Esophagus squamous epithelium (tissue), 5 donors: ENCODE data around the gene BORCS8. TPM values are rescaled to one million over a fixed set of nuclear protein-coding genes. Genes with fewer than 3 reads are reported as not detected.

ENCODE experiments used
- DNase-seq: peaks from one replicate; lab custom pipeline; 2025; lab: John Stamatoyannopoulos, UW
- H3K27ac ChIP-seq, 4 donors: fragments of 200-600 bp; sonication (generic); one replicate each; pipeline ENCODE4 v1.5.1; 2016 to 2019; ENCODE audit warnings: mild to moderate bottlenecking in 1 of 4
- H3K27me3 ChIP-seq, 4 donors: fragments of 200-600 bp; sonication (generic); 1 replicate in 3 of 4; 2 replicates in 1 of 4; pipeline versions ENCODE4 v1.5.1 to v1.6.0; 2017 to 2021; ENCODE audit warnings: antibody characterized with exemption in 1 of 4
- H3K36me3 ChIP-seq, 3 donors: fragments of 200-600 bp; sonication (generic); one replicate each; pipeline ENCODE4 v1.5.1; 2016 to 2019
- H3K4me1 ChIP-seq, 3 donors: fragments of 200-600 bp; sonication (generic); one replicate each; pipeline ENCODE4 v1.5.1; 2017 to 2019
- H3K4me3 ChIP-seq, 4 donors: fragments of 200-600 bp; sonication (generic); 1 replicate in 3 of 4; 2 replicates in 1 of 4; pipeline ENCODE4 v1.5.1; 2016 to 2019; ENCODE audit warnings: mild to moderate bottlenecking in 2 of 4, moderate library complexity in 1 of 4
- H3K9me3 ChIP-seq, 3 donors: fragments of 200-600 bp; sonication (generic); one replicate each; pipeline ENCODE4 v1.5.1; 2016 to 2019
- POLR2A ChIP-seq, 4 donors: fragments of 450-650 bp; IDR thresholded peaks; one replicate each; pipeline ENCODE4 v1.6.1; 2017; ENCODE audit warnings: antibody characterized with exemption in 4 of 4, mild to moderate bottlenecking in 4 of 4, moderate library complexity in 3 of 4
- WGBS, 2 donors: methylation state at CpG; one replicate each; pipeline ENCODE4 v1.1.5; 2018; 5-methylcytosine and 5-hydroxymethylcytosine counted together
- intact Hi-C: fragments of 100-400 bp; cut with DNase I; formaldehyde crosslinking; loops from one replicate; pipeline ENCODE4 v1.15.0; 2022
- small RNA-seq, 4 donors: library from RNA; depleted of rRNA; stranded (forward); fragments of <200 nt; gene quantifications; one replicate each; pipeline ENCODE3, GENCODE V24; 2016
- total RNA-seq, 4 donors: library from RNA; depleted of rRNA; stranded (reverse); fragments of >200 nt; gene quantifications; one replicate each; pipeline ENCODE4 v1.1.0, GENCODE V29; 2016
- TF ChIP-seq, protein P1 (sequence below), 6 experiments: fragments of 450-650 bp in 4 of 6; fragments of 200-600 bp in 2 of 6; sonication (generic) in 2 of 6; IDR thresholded peaks; one replicate each; pipeline ENCODE4 v1.5.1; 2016 to 2019; ENCODE audit warnings: antibody characterized with exemption in 6 of 6, mild to moderate bottlenecking in 4 of 6, moderate library complexity in 4 of 6
- donor health status: DM: yes; HTN: yes; CAD: no.

The BORCS8 gene
- total RNA-seq, 4 donors from 2014 or later: 8.8 to 15.4 (median 10.9) TPM

DNA sequence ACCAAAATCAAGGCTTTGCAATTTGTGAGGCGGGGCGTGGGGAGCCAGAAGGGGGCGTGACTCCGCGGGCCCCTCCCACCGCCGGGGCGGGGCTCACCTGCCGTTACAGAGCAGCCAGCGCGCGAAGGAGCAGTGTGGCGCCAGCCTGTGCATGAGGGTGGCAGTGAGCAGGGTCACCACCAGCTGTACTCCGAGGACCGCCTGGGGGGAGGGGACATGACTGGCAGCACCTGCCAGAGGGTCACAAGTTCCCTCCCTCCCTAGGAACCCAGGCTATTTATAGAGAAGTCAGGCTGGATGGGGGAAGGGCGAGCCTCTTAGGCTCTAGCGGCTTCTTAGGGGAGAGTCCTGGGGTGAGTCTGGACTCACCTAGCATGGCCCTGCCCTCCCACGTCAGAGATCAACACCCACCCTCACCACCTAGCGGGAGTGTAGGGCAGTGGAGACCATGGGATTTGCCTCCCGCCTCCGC, 57.2 kb downstream of the BORCS8 start:
- WGBS, 2 donors: 58 to 86% methylated on average over 5 to 17 of the region's 21 CpGs
- no peak overlapping the region for H3K4me3 ChIP-seq
- intact Hi-C loops: loop anchor here (5.0 kb wide), 1 partner anchor 77 kb away; no protein-coding TSS in a partner anchor
- H3K27ac ChIP-seq: no peak overlapping the region
- peaks cover 0 to 14% (median 14%) of the 10 kb centered on the region in 3 donors for H3K9me3 ChIP-seq
- DNase-seq: no peak
- peaks cover 9 to 20% (median 12%) of the 10 kb centered on the region in 3 donors for H3K4me1 ChIP-seq
- peaks cover 0 to 26% (median 0%) of the 10 kb centered on the region in 3 donors for H3K36me3 ChIP-seq
- TF ChIP-seq, protein P1, sequence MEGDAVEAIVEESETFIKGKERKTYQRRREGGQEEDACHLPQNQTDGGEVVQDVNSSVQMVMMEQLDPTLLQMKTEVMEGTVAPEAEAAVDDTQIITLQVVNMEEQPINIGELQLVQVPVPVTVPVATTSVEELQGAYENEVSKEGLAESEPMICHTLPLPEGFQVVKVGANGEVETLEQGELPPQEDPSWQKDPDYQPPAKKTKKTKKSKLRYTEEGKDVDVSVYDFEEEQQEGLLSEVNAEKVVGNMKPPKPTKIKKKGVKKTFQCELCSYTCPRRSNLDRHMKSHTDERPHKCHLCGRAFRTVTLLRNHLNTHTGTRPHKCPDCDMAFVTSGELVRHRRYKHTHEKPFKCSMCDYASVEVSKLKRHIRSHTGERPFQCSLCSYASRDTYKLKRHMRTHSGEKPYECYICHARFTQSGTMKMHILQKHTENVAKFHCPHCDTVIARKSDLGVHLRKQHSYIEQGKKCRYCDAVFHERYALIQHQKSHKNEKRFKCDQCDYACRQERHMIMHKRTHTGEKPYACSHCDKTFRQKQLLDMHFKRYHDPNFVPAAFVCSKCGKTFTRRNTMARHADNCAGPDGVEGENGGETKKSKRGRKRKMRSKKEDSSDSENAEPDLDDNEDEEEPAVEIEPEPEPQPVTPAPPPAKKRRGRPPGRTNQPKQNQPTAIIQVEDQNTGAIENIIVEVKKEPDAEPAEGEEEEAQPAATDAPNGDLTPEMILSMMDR (IDR thresholded peaks at IDR 0.05): no peak
- H3K27me3 ChIP-seq: no peaks in the 10 kb centered on the region

DNA sequence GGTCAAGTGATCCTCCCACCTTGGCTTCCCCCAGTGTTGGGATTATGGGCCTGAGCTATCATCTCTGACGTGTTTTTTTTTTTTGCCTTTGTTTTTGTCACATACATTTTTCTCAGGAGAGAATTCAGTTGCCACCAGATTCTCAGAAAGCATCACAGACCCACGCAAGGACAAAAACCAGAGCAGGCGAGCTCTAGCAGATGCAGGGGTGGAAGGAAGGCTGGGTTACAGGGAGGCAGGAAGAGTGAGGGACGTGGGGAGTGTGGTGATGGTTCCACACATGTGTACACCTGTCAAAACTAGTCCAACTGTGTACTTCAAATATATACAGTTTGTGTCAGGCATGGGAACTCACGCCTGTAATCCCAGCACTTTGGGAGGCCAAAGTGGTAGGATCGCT, 58.0 kb downstream of the BORCS8 start:
- WGBS, 2 donors: 66 to 76% methylated on average over 5 to 6 of the region's 6 CpGs
- Histone ChIP-seq H3K36me3 (peaks cover 0 to 32% (median 0%) of the 10 kb centered on the region in 3 donors), H3K27ac (no peak overlapping the region), H3K9me3 (peaks cover 0 to 14% (median 14%) of the 10 kb centered on the region in 3 donors), H3K4me1 (peaks cover 9 to 20% (median 12%) of the 10 kb centered on the region in 3 donors), H3K4me3 (no peak overlapping the region), H3K27me3 (no peaks in the 10 kb centered on the region)
- TF ChIP-seq, protein P1 (IDR thresholded peaks at IDR 0.05): no peak
- TF ChIP-seq POLR2A (IDR thresholded peaks at IDR 0.05): no peak
- no peak for DNase-seq
- intact Hi-C loops: loop anchor here (5.0 kb wide), 1 partner anchor 77 kb away; no protein-coding TSS in a partner anchor

DNA sequence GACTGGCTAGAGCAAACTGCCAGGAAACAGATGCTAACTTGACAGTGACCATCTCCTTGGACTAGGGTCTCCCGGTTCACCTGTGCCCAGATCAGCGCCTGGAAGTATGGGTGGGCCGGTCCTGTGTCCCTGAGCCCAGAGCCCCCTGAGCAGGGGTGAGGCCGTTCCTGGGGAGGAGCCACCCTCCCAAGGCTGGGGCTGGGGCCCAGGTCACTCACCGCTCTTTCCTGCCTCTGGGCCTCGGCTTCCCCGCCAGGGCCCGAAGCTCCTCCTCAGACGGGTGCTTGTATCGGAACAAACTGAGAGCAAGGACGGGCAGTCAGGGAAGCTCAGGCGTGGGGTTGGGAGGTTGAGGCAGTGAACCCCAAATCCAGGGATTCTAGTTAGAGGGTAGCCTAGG, 59.0 kb downstream of the BORCS8 start:
- Histone ChIP-seq H3K27me3 (no peaks in the 10 kb centered on the region), H3K4me3 (no peak overlapping the region), H3K4me1 (peaks cover 9 to 12% (median 11%) of the 10 kb centered on the region in 3 donors), H3K9me3 (peaks cover 0 to 14% (median 14%) of the 10 kb centered on the region in 3 donors), H3K27ac (no peak overlapping the region), H3K36me3 (peaks cover 0 to 32% (median 0%) of the 10 kb centered on the region in 3 donors)
- TF ChIP-seq, protein P1 (IDR thresholded peaks at IDR 0.05): no peak
- no peak for TF ChIP-seq POLR2A (IDR thresholded peaks at IDR 0.05)
- WGBS, 2 donors: 92% methylated on average over 2 of the region's 12 CpGs; no CpG with 5 or more reads in 1 of the 2 donors
- no peak for DNase-seq
- intact Hi-C loops: loop anchor here (5.0 kb wide), 1 partner anchor 76 kb away; no protein-coding TSS in a partner anchor

DNA sequence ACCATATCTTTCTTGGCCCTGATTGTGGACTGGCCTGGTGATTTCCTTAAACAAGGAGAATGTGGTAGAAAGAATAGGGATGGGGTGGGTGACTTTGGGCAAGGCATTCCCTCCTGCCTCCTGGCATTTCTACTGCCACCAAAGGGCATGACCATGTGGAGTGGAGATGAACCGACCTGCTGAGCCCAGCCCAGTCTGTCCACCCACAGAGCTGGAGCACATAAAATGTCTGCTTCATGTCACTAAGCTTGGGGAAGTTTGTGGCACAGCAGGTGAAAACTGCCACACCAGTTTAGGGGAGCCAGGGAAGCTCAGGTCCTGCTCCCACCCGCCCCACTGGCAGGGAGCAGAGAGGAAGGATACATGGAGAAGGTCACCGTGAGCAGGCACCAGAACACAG, 60.0 kb downstream of the BORCS8 start:
- intact Hi-C loops: loop anchor here (5.0 kb wide), 1 partner anchor 75 kb away; no protein-coding TSS in a partner anchor
- WGBS, 2 donors: 88 to 100% methylated on average over 1 of the region's 3 CpGs

More for the DNA sequence above, 60.0 kb downstream of the BORCS8 start:
- Histone ChIP-seq H3K4me1 (peaks cover 0 to 3% (median 1%) of the 10 kb centered on the region in 3 donors), H3K4me3 (no peak overlapping the region), H3K36me3 (peaks cover 0 to 32% (median 0%) of the 10 kb centered on the region in 3 donors), H3K9me3 (peaks cover 0 to 14% (median 14%) of the 10 kb centered on the region in 3 donors), H3K27me3 (no peaks in the 10 kb centered on the region), H3K27ac (no peak overlapping the region)
- no peak for TF ChIP-seq POLR2A (IDR thresholded peaks at IDR 0.05)
- TF ChIP-seq, protein P1 (IDR thresholded peaks at IDR 0.05): no peak
- DNase-seq: no peak

Small RNAs within 50 kb of the gene (small RNA-seq; reads per million reads assigned to genes)
- gene RNU6-1028P: 0 reads per million in 4 donors

Other genes starting within 250 kb of the BORCS8 start
- 10 to 100 TPM; 16.7 to 36.2 (median 21.5) TPM for gene SUGP2, start 158.6 kb downstream of the BORCS8 start, total RNA-seq
- gene ARMC6, start 158.5 kb downstream of the BORCS8 start, total RNA-seq: 10 to 100 TPM; 28.3 to 32.0 (median 28.7) TPM
- gene SLC25A42, start 128.2 kb downstream of the BORCS8 start, total RNA-seq: 1 to 10 TPM; 1.7 to 3.8 (median 3.3) TPM
- gene TMEM161A, start 53.7 kb downstream of the BORCS8 start, total RNA-seq: 10 to 100 TPM; 11.0 to 30.3 (median 15.5) TPM
- gene MEF2B, start 21.9 kb downstream of the BORCS8 start, total RNA-seq: under 1 TPM in 1 of 4 donors, not detected in 3; 0.70 TPM
- 10 to 100 TPM; 25.2 to 48.0 (median 32.1) TPM for gene RFXANK, start 106 bp upstream of the BORCS8 start, total RNA-seq
- 10 to 100 TPM in 3 of 4 donors, 1 to 10 TPM in 1; 8.8 to 22.9 (median 13.0) TPM for gene NR2C2AP, start 11.3 kb upstream of the BORCS8 start, total RNA-seq
- gene NCAN, start 19.8 kb upstream of the BORCS8 start, total RNA-seq: not detected
- under 1 TPM in 1 of 4 donors, not detected in 3; 0.57 TPM for gene TM6SF2, start 81.1 kb upstream of the BORCS8 start, total RNA-seq
- gene SUGP1, start 128.4 kb upstream of the BORCS8 start, total RNA-seq: 10 to 100 TPM; 31.0 to 47.4 (median 32.3) TPM
- 10 to 100 TPM; 35.4 to 53.2 (median 39.1) TPM for gene MAU2, start 128.7 kb upstream of the BORCS8 start, total RNA-seq
- 10 to 100 TPM; 39.7 to 81.4 (median 41.6) TPM for gene GATAD2A, start 213.5 kb upstream of the BORCS8 start, total RNA-seq